OCI-LY1 (cell line): Measurements from ENCODE around the gene PCK2.

Experiments
- H2AFZ ChIP-seq: fragments of 200-600 bp; sonication (generic), shearing (Covaris generic); 2 replicates; pipeline ENCODE4 v1.6.0; 2014; ENCODE audit warnings: antibody characterized with exemption, mild to moderate bottlenecking, low read length
- H3F3A ChIP-seq: fragments of 200-600 bp; sonication (generic), shearing (Covaris generic); 2 replicates; pipeline ENCODE4 v1.6.0; 2014; ENCODE audit warnings: mild to moderate bottlenecking, antibody characterized with exemption, low read length, moderate library complexity; ENCODE audit not compliant: insufficient read depth
- H3K27ac ChIP-seq: fragments of 200-600 bp; sonication (generic); 2 replicates; pipeline ENCODE4 v1.5.1; 2014; ENCODE audit warnings: low read length, mixed run types, mild to moderate bottlenecking, low read depth; ENCODE audit not compliant: poor library complexity, severe bottlenecking
- H3K27me3 ChIP-seq: fragments of 200-600 bp; sonication (generic); 2 replicates; pipeline ENCODE4 v1.6.0; 2014; ENCODE audit warnings: antibody characterized with exemption, mild to moderate bottlenecking, low read length, moderate library complexity; ENCODE audit not compliant: insufficient read depth
- H3K36me3 ChIP-seq: fragments of 200-600 bp; sonication (generic); 2 replicates; pipeline ENCODE4 v1.6.1; 2014; ENCODE audit warnings: mild to moderate bottlenecking, antibody characterized with exemption, low read length, moderate library complexity, mixed read lengths; ENCODE audit not compliant: insufficient read depth
- H3K4me1 ChIP-seq: fragments of 200-600 bp; sonication (generic); 2 replicates; pipeline ENCODE4 v1.5.1; 2014; ENCODE audit warnings: mild to moderate bottlenecking, low read length, moderate library complexity; ENCODE audit not compliant: insufficient read depth, severe bottlenecking
- H3K4me2 ChIP-seq: fragments of 200-600 bp; sonication (generic), shearing (Covaris generic); 2 replicates; pipeline ENCODE4 v1.6.1; 2014; ENCODE audit warnings: low read length
- H3K4me3 ChIP-seq: fragments of 200-600 bp; sonication (generic); 2 replicates; pipeline ENCODE4 v1.5.1; 2014; ENCODE audit warnings: low read length, low read depth, mild to moderate bottlenecking, mixed read lengths; ENCODE audit not compliant: poor library complexity, severe bottlenecking
- H3K79me2 ChIP-seq: fragments of 200-600 bp; shearing (Covaris generic); 2 replicates; pipeline ENCODE4 v1.6.1; 2016; ENCODE audit warnings: mixed run types, low read length, mixed read lengths; ENCODE audit not compliant: insufficient read depth
- H3K9ac ChIP-seq: fragments of 200-600 bp; sonication (generic), shearing (Covaris generic); 2 replicates; pipeline ENCODE4 v1.6.1; 2014; ENCODE audit warnings: mild to moderate bottlenecking, low read length, mixed read lengths
- H3K9me2 ChIP-seq: fragments of 200-600 bp; sonication (generic), shearing (Covaris generic); 2 replicates; pipeline ENCODE4 v1.6.1; 2014; ENCODE audit warnings: low read depth, mild to moderate bottlenecking, low read length, mixed read lengths
- H3K9me3 ChIP-seq: fragments of 200-600 bp; shearing (Covaris generic); 2 replicates; pipeline ENCODE4 v1.6.1; 2014; ENCODE audit warnings: low read length, mixed read lengths
- H4K20me1 ChIP-seq: fragments of 200-600 bp; sonication (generic), shearing (Covaris generic); 2 replicates; pipeline ENCODE4 v1.6.0; 2016; ENCODE audit warnings: mild to moderate bottlenecking, low read length; ENCODE audit not compliant: insufficient read depth
- CTCF ChIP-seq: fragments of 200-600 bp; sonication (generic), shearing (Covaris generic); IDR thresholded peaks from 2 replicates; pipeline ENCODE4 v1.5.1; 2017; ENCODE audit warnings: mild to moderate bottlenecking, antibody characterized with exemption, low read length, moderate library complexity, mixed read lengths
- EZH2 ChIP-seq: fragments of 200-600 bp; sonication (generic), shearing (Covaris generic); IDR thresholded peaks from 2 replicates; pipeline ENCODE4 v1.8.0; 2017; ENCODE audit warnings: borderline replicate concordance, mixed run types, mild to moderate bottlenecking, antibody characterized with exemption, low read length, moderate library complexity, mixed read lengths

PCK2 gene

GRCh38 chr14:24110523-24110922 is 16.4 kb downstream of the PCK2 start:
- TF ChIP-seq EZH2, result no peak
- TF ChIP-seq CTCF, result no peak
- no peak overlapping the region for H3K4me2 ChIP-seq
- no peak overlapping the region for H3K4me3 ChIP-seq
- peaks cover 15% of the 10 kb centered on the region for H3K4me1 ChIP-seq
- no peaks in the 10 kb centered on the region; the same call in 1 of the 2 replicates for H3K79me2 ChIP-seq
- no peaks in the 10 kb centered on the region; the same call in 1 of the 2 replicates for H3F3A ChIP-seq
- no peak overlapping the region for H2AFZ ChIP-seq
- no peaks in the 10 kb centered on the region for H3K9me3 ChIP-seq
- no peaks in the 10 kb centered on the region for H4K20me1 ChIP-seq
- no peaks in the 10 kb centered on the region for H3K9me2 ChIP-seq
- no peak overlapping the region for H3K27ac ChIP-seq
- H3K9ac ChIP-seq, result no peak overlapping the region
- H3K36me3 ChIP-seq, result no peaks in the 10 kb centered on the region
- H3K27me3 ChIP-seq, result no peaks in the 10 kb centered on the region

- Histone ChIP-seq H3K4me3 (peak overlapping the region; percentile 76), H3K27me3 (no peaks in the 10 kb centered on the region), H3K9me3 (no peaks in the 10 kb centered on the region), H3K27ac (peak overlapping the region; percentile 90), H3K9me2 (no peaks in the 10 kb centered on the region), H2AFZ (no peak overlapping the region), H3K9ac (peak overlapping the region; percentile 86), H3K36me3 (peaks cover 21% of the 10 kb centered on the region; the same call in 1 of the 2 replicates), H3K4me1 (peaks cover 27% of the 10 kb centered on the region), H3K79me2 (peaks cover 4% of the 10 kb centered on the region; the same call in 1 of the 2 replicates), H3K4me2 (peak overlapping the region; percentile 87), H3F3A (no peaks in the 10 kb centered on the region), H4K20me1 (no peaks in the 10 kb centered on the region)
- TF ChIP-seq CTCF (no peak), EZH2 (no peak)
Observed at GRCh38 chr14:24113379-24113800, 19.3 kb downstream of the PCK2 start.

- H4K20me1 ChIP-seq, result no peaks in the 10 kb centered on the region
- no peaks in the 10 kb centered on the region for H3K27me3 ChIP-seq
- H3F3A ChIP-seq, result no peaks in the 10 kb centered on the region
- peak overlapping the region; percentile 76 for H3K4me3 ChIP-seq
- H3K36me3 ChIP-seq, result peaks cover 26% of the 10 kb centered on the region; the same call in 1 of the 2 replicates
- H3K9ac ChIP-seq, result peak overlapping the region; percentile 86
- TF ChIP-seq EZH2, result no peak
- TF ChIP-seq CTCF, result no peak
- peaks cover 4% of the 10 kb centered on the region; the same call in 1 of the 2 replicates for H3K79me2 ChIP-seq
- no peaks in the 10 kb centered on the region for H3K9me2 ChIP-seq
- H3K27ac ChIP-seq, result peak overlapping the region; percentile 90
- H3K4me2 ChIP-seq, result peak overlapping the region; percentile 87
- no peak overlapping the region for H2AFZ ChIP-seq
- peaks cover 21% of the 10 kb centered on the region for H3K4me1 ChIP-seq
- H3K9me3 ChIP-seq, result no peaks in the 10 kb centered on the region
Observed at GRCh38 chr14:24113801-24114531, 19.9 kb downstream of the PCK2 start.
